ENCODE results near the gene ANKRD27. TPM values are rescaled to one million over a fixed set of nuclear protein-coding genes. Genes with fewer than 3 reads are reported as not detected.

ANKRD27 gene
- total RNA-seq, 1 experiment from 2014 or later, result 48.1 TPM

- Histone ChIP-seq H3K36me3 (ENCODE audit: control insufficient read depth in 1 of 2, insufficient read depth in 2 of 2, low read length in 2 of 2) (peaks cover 0 to 4% of the 10 kb centered on the region in 2 experiments; a peak in 2 of 4 replicates), H2AFZ (ENCODE audit: low read depth, low read length, poor library complexity, severe bottlenecking) (no peak overlapping the region)
- CTCF ChIA-PET, result no interaction called here
These were observed 12.8 kb downstream of the ANKRD27 start for GRCh38 chr19:32662186-32662585.

DNA sequence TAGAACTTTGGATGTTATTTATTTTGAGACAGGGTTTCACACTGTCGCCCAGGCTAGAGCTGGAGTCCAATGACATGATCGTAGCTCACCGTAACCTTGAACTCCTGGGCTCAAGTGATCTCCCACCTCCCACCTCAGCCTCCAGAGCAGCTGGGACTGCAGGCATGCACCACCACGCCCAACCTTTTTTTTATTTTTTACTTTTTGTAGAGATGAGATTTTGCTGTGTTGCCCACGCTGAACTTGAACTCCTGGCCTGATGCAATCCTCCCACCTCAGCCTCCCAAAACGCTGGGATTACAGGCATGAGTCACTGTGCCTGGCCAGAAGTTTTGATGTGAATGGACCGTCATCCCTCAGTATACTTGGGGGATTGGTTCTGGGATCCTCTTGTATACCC is 13.7 kb downstream of the ANKRD27 start:
- ATAC-seq, result no peak
- no peak overlapping the region for H2AFZ ChIP-seq (ENCODE audit: low read depth, low read length, poor library complexity, severe bottlenecking)
- no TSS peak for BruUV-seq (replicated peaks)
- no peak for DNase-seq (ENCODE audit: low read depth, low spot score)
- peaks cover 70% of the 10 kb centered on the region for H3K79me2 ChIP-seq (ENCODE audit: insufficient read depth, low read length)
- intact Hi-C loops (cut with micrococcal nuclease), result no loop called here
- H3K27me3 ChIP-seq (ENCODE audit: insufficient read depth, low read length), result no peaks in the 10 kb centered on the region
- no peak overlapping the region for H3K27ac ChIP-seq (ENCODE audit: low read depth, low read length)
- no peaks in the 10 kb centered on the region for H3K9me2 ChIP-seq (ENCODE audit: insufficient read depth)
- peaks cover 4 to 7% of the 10 kb centered on the region in 2 experiments; a peak in 2 of 4 replicates for H3K36me3 ChIP-seq (ENCODE audit: control insufficient read depth in 1 of 2, insufficient read depth in 2 of 2, low read length in 2 of 2)
- peaks cover 6% of the 10 kb centered on the region for H4K20me1 ChIP-seq (ENCODE audit: insufficient read depth)
- RAD21 ChIA-PET (ENCODE audit: low non-redundant PET in 1 of 2, low total read pairs in 2 of 2, uncharacterized antibody in 2 of 2, unreplicated experiment in 2 of 2), result no interaction called here
- POLR2A ChIA-PET, result no interaction called here
- no peak overlapping the region for H3K4me2 ChIP-seq (ENCODE audit: low read length)
- TF ChIP-seq ELF1 (IDR thresholded peaks at IDR 0.05; ENCODE audit: borderline replicate concordance, low read depth), result no peak
- no peak for TF ChIP-seq TCF7L2 (IDR thresholded peaks at IDR 0.05; ENCODE audit: borderline replicate concordance, extremely low read depth, insufficient read depth, insufficient read length)
- TF ChIP-seq SP1 (IDR thresholded peaks at IDR 0.05; ENCODE audit: low read depth), result no peak
- no peak for TF ChIP-seq ATF3 (IDR thresholded peaks at IDR 0.05)
- TF ChIP-seq EZH2phosphoT487 (IDR thresholded peaks at IDR 0.05; ENCODE audit: borderline replicate concordance), result no peak
- no peak for TF ChIP-seq EZH2 (IDR thresholded peaks at IDR 0.05)
- TF ChIP-seq SRF (IDR thresholded peaks at IDR 0.05; ENCODE audit: low read depth), result no peak
- no peaks in the 10 kb centered on the region for H3K4me1 ChIP-seq (ENCODE audit: control insufficient read depth in 1 of 2, insufficient read depth in 2 of 2, low read length in 2 of 2)
- H3K9me3 ChIP-seq (ENCODE audit: control insufficient read depth in 1 of 2, insufficient read depth in 1 of 2, low read depth in 1 of 2, low read length in 2 of 2), result no peaks in the 10 kb centered on the region
- H3K9ac ChIP-seq (ENCODE audit: low read length), result no peak overlapping the region
- H3K4me3 ChIP-seq (replicated peaks in 1 of 2; ENCODE audit: low read depth in 1 of 2, low read length in 2 of 2), result no peak overlapping the region
- CTCF ChIA-PET, result no interaction called here

More at GRCh38 chr19:32662186-32662585, 12.8 kb downstream of the ANKRD27 start:
- DNase-seq (ENCODE audit: low read depth, low spot score) (no peak), ATAC-seq (no peak)
- H3K9me3 ChIP-seq (ENCODE audit: control insufficient read depth in 1 of 2, insufficient read depth in 1 of 2, low read depth in 1 of 2, low read length in 2 of 2), result no peaks in the 10 kb centered on the region
- no peaks in the 10 kb centered on the region for H3K4me1 ChIP-seq (ENCODE audit: control insufficient read depth in 1 of 2, insufficient read depth in 2 of 2, low read length in 2 of 2)
- RAD21 ChIA-PET (ENCODE audit: low non-redundant PET in 1 of 2, low total read pairs in 2 of 2, uncharacterized antibody in 2 of 2, unreplicated experiment in 2 of 2), result no interaction called here
- no peak overlapping the region for H3K4me3 ChIP-seq (replicated peaks in 1 of 2; ENCODE audit: low read depth in 1 of 2, low read length in 2 of 2)
- no peak overlapping the region for H3K4me2 ChIP-seq (ENCODE audit: low read length)
- peaks cover 78% of the 10 kb centered on the region for H3K79me2 ChIP-seq (ENCODE audit: insufficient read depth, low read length)
- no peaks in the 10 kb centered on the region for H3K9me2 ChIP-seq (ENCODE audit: insufficient read depth)
- TF ChIP-seq ATF3 (IDR thresholded peaks at IDR 0.05), result no peak
- TF ChIP-seq SIN3A (IDR thresholded peaks at IDR 0.05; ENCODE audit: low read depth), result no peak
- no peak for TF ChIP-seq SRF (IDR thresholded peaks at IDR 0.05; ENCODE audit: low read depth)
- TF ChIP-seq, protein P1, sequence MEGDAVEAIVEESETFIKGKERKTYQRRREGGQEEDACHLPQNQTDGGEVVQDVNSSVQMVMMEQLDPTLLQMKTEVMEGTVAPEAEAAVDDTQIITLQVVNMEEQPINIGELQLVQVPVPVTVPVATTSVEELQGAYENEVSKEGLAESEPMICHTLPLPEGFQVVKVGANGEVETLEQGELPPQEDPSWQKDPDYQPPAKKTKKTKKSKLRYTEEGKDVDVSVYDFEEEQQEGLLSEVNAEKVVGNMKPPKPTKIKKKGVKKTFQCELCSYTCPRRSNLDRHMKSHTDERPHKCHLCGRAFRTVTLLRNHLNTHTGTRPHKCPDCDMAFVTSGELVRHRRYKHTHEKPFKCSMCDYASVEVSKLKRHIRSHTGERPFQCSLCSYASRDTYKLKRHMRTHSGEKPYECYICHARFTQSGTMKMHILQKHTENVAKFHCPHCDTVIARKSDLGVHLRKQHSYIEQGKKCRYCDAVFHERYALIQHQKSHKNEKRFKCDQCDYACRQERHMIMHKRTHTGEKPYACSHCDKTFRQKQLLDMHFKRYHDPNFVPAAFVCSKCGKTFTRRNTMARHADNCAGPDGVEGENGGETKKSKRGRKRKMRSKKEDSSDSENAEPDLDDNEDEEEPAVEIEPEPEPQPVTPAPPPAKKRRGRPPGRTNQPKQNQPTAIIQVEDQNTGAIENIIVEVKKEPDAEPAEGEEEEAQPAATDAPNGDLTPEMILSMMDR (IDR thresholded peaks at IDR 0.05 in 2 of 3, conservative IDR thresholded peaks at IDR 0.05 in 1 of 3; ENCODE audit: borderline replicate concordance in 1 of 3, insufficient read depth in 1 of 3, low read depth in 2 of 3, low read length in 2 of 3), result no peak
- BruUV-seq (replicated peaks), result no TSS peak
- H4K20me1 ChIP-seq (ENCODE audit: insufficient read depth), result peaks cover 6% of the 10 kb centered on the region
- no peaks in the 10 kb centered on the region for H3K27me3 ChIP-seq (ENCODE audit: insufficient read depth, low read length)
- POLR2A ChIA-PET, result no interaction called here
- H3K27ac ChIP-seq (ENCODE audit: low read depth, low read length), result no peak overlapping the region
- no peak overlapping the region for H3K9ac ChIP-seq (ENCODE audit: low read length)
- intact Hi-C loops (cut with micrococcal nuclease), result no loop called here
